GM19324 (cell line): Measurements from ENCODE around the gene ABCA10.
"Not testable (repeated sequence)": the region's sequence is repeated elsewhere in the genome, so short reads cannot be mapped to it uniquely, and the experiment has no call there.

ENCODE experiments used
- ATAC-seq: cut with Tn5 transposase; IDR thresholded peaks from one replicate; pipeline ENCODE4 v1.9.1; 2021; ENCODE audit warnings: mild to moderate bottlenecking, moderate library complexity; ENCODE audit not compliant: unreplicated experiment, low FRiP score

The ABCA10 gene, protein sequence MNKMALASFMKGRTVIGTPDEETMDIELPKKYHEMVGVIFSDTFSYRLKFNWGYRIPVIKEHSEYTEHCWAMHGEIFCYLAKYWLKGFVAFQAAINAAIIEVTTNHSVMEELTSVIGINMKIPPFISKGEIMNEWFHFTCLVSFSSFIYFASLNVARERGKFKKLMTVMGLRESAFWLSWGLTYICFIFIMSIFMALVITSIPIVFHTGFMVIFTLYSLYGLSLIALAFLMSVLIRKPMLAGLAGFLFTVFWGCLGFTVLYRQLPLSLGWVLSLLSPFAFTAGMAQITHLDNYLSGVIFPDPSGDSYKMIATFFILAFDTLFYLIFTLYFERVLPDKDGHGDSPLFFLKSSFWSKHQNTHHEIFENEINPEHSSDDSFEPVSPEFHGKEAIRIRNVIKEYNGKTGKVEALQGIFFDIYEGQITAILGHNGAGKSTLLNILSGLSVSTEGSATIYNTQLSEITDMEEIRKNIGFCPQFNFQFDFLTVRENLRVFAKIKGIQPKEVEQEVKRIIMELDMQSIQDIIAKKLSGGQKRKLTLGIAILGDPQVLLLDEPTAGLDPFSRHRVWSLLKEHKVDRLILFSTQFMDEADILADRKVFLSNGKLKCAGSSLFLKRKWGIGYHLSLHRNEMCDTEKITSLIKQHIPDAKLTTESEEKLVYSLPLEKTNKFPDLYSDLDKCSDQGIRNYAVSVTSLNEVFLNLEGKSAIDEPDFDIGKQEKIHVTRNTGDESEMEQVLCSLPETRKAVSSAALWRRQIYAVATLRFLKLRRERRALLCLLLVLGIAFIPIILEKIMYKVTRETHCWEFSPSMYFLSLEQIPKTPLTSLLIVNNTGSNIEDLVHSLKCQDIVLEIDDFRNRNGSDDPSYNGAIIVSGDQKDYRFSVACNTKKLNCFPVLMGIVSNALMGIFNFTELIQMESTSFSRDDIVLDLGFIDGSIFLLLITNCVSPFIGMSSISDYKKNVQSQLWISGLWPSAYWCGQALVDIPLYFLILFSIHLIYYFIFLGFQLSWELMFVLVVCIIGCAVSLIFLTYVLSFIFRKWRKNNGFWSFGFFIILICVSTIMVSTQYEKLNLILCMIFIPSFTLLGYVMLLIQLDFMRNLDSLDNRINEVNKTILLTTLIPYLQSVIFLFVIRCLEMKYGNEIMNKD (N-terminal part only)

DNA sequence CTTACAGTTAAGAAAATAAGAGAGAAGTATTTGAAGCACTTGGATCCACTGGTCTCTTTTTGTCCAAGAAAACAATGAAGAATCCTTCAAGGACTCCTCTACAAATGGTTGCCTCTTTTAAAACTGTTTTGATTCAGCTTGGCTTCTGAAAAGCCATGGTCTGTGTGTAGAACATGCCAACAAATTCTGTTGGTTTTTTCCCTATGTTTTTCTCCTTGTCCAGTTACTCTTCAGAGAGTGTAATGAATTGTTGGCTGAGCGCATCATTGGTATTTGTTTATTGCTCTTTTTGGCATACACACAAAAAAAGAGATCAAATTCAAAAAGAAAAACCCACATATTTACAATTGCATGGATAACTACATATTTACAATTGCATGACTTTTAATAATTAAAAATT lies at the start of gene ABCA10:
Gene ABCA10 (minus strand): TSS at position 249 of the 400 bp plus-strand sequence. CDS start 3,466 bp downstream, outside the sequence.
- ATAC-seq, result no peak

DNA sequence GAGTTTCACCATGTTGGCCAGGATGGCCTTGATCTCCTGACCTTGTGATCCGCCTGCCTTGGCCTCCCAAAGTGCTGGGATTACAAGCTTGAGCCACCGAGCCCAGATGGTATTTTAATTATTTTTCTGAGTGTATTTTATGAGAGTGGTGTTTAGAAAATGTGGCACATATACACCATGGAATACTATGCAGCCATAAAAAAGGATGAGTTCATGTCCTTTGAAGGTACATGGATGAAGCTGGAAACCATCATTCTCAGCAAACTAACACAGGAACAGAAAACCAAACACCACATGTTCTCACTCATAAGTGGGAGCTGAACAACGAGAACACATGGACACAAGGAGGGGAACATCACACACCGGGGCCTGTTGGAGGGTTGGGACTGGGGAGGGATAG lies 47.7 kb upstream of the ABCA10 start:
- not testable (repeated sequence) for ATAC-seq

DNA sequence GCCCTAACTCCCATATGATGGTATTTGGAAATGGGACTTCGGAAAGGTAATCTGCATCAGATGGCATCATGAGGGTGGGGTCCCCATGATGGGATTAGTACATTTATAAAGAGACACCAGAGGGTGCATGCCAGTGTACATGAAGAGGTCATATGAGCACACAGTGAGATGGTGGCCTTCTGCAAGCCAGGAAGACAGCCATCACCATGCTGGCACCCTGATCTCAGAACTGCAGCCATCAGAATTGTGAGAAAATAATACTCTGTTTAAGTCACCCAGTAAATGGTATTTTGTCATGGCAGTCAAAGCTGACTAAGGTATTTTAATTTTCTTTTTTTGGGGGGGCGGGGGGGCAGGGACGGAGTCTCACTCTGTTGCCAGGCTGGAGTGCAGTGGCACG lies 47.1 kb upstream of the ABCA10 start:
- no peak for ATAC-seq

DNA sequence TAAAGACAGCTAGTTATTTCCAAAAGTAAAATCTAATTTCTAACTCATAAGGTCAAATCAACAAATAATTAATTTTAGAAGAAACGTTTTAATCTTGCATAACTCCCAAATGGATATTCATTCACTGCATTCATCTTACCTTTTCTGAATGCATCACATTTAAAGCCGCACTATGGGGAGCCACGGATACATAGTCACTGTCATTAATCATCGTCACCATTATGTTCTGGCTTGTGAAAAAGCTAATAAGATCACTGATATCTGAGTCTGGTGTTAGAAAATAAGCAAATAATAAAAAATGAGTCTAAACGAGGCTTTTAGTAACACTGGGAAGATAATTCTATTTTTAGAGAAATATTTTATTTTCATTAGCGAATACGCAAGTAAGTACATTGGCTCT lies 42.4 kb upstream of the ABCA10 start:
- ATAC-seq, result no peak

DNA sequence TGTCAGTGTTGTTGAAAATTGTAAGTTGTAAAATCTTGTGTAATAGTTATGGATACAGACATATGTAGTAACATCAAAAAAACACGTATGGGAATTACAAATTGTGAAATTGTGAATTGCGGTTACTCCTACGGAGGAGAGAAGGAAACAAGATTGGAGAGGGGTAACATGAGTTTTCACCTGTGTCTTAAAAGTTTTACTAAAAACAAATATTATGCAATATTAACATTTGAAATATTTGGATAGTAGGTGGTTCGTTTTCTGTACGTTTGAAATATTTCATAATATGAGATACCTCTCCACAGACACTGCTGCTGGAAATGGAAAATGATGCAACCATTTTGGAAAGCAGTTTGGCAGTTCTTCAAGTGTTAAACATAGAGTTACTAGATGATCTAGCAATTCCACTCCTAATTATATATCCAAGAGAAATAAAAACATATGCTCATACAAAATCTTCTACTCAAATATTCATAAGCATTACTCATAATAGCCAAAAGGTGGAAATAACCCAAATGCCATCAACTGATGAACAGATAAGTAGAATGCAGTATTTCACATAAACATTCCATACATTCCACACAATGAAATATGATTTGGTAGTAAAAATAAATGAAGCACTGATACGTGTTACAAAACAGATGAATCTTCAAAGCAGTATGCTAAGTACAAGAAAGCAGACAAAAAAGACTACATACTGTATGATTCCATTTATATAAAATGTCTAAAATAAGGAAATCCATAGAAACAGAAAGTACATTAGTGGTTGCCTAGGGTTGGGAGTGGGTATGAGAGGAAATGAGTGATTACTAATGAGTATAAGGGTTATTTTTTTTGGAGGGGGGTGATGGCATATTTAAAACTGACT lies 40.7 kb upstream of the ABCA10 start:
- ATAC-seq, result no peak

DNA sequence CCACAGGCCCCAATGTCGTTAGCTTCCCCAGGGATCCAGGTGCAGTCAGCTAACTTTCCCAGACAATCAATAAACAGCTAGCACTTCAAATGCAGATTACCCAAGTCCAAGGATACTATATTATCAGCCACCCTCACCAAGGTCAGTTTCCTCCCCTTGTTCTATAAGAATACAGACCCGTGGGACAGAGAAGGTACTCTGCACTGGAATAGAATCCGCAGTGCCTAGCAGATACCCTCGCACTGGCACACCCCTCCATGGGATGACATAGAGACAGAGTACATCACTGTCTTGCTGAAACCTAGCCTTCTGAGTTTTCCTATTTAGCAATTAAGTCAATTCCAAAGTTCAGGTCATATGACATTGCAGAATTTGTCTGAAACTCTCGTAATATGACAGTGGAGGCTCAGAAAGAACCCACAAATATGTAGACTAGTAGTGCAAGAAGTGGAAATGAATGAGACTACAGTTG lies 40.0 kb upstream of the ABCA10 start:
- no peak for ATAC-seq

DNA sequence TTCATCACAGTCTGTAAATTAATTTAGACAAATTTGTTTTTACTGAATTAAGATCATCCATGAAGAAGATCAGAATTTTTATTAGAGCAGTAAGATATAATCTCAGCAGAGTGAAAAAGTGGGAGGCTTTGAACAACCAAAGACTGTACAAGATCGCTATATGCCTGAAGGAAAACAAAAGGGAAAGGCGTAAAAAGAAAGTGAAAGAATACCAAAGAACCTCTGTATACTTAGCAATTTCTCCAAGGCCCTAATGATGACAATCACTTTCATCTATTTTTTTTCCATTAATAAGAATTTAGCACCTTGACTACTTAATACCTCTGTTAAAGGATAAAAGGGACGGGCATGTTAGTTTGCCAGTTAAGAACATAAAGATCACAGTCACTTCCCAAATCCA lies 38.6 kb upstream of the ABCA10 start:
- ATAC-seq, result no peak

DNA sequence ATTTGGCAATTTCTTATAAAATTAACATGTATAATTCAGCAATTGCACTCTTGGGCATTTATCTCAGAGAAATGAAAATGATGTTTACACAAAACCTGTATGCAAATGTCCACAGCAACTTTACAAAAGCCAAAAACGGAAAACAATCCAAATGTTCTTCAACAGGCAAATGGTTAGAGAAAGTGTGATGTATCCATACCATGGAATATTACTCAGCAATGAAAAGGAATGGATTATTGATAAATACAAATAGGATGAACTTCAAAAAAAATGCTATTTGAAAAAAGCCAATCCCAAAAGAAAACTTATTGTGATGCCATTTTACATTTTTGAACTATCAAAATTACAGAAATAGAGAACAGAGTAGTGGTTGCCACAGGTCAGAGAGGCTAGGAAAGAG lies 37.2 kb upstream of the ABCA10 start:
- no peak for ATAC-seq

DNA sequence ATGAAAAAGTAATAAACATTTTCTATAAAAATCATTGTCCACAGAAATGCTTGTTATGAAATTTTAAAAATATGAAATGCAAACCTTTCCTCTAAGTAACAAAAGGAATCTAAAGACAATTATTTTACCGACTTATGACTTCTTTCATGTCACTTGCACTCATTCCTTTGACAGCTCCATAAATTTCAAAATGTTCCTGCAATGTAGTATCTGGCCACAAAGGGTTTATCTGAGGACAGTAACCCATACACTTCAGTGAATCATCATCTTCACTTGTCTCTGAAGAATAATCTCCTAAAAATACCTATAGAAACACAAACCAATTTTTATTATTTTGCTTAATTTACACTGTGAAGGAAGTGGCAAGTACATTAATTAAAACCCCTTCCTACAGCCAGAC lies 25.6 kb upstream of the ABCA10 start:
- ATAC-seq, result no peak

DNA sequence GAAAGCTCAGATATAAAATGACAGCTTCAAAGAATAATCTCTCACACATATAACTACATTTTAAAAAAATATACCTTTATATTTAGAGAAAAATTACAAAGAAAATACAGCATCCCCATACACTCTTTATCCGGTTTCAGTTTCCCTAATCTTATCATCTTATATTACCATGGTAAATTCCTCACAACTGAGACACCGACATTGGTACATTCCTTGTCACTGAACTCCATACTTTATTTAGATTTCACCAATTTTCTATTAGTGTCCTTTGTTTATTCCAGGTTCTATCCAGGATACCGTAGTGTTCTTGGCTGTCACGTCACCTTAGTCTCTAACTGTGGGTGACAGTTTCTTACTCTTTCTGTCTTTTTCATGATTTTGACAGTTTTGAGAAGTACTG lies 22.0 kb upstream of the ABCA10 start:
- no peak for ATAC-seq

DNA sequence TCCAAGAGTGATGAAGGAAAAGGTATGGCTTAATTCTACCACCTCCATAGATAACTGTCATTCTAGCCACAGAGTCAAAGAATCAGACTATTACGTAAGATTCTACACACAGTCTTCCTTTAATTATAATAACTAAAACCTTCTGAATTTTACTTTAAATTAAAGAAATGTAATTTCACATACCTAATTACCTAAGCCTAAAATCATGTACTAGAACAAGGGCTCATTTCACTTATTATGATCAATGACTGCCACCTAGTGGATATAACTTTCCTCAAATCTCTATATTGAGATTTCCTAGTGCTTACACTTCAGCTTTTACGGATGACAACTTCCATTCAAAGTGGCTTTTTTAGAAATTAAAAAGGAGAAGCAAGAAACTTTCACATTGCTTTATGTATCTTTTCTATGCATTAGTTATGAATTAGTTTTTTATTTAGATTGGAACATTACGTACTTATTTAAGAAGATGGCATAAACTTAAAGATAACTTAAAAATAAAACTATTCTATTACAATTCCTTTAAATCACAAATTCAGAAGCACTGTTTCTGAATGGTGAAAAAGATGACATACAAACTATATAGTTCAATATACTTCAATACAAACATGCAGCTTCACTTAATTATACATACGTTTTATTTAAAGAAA lies 18.2 kb upstream of the ABCA10 start:
- ATAC-seq, result no peak

DNA sequence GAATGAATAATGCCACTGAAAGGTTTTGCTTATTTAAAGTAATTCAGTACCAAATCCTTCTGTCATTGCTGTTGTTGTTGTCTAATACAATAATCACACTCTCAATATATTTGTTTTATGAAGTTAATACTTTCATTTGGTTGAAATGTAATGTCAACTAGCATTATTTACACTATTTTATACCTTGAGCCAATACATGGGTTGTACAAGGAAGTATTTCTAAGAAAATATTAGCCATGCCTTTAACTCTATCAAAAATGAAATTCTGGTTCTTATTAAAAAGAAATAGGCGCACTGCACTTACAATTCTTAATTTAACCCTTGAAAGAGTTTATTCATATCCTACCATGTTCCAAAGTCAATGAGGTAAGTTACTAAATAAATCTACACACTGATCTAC lies 17.6 kb upstream of the ABCA10 start:
- no peak for ATAC-seq

DNA sequence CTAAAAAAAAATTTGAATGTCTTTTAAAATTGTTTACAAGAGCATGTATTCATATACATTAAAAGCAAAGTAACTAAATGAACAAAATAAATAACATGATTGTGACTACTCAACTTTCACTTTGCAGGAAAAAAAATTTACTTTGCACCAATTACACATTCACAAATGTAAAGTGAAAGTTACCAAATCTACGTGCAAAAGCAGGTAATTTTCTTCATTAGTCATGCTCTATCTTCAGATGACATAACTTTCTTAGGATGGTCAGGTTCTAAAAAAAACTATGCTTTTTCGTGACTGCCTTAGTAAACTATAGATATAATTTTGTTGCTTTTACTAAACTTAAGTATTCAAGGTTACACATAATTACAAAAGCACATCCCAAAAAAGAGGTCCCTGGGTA lies 17.0 kb upstream of the ABCA10 start:
- ATAC-seq, result no peak

DNA sequence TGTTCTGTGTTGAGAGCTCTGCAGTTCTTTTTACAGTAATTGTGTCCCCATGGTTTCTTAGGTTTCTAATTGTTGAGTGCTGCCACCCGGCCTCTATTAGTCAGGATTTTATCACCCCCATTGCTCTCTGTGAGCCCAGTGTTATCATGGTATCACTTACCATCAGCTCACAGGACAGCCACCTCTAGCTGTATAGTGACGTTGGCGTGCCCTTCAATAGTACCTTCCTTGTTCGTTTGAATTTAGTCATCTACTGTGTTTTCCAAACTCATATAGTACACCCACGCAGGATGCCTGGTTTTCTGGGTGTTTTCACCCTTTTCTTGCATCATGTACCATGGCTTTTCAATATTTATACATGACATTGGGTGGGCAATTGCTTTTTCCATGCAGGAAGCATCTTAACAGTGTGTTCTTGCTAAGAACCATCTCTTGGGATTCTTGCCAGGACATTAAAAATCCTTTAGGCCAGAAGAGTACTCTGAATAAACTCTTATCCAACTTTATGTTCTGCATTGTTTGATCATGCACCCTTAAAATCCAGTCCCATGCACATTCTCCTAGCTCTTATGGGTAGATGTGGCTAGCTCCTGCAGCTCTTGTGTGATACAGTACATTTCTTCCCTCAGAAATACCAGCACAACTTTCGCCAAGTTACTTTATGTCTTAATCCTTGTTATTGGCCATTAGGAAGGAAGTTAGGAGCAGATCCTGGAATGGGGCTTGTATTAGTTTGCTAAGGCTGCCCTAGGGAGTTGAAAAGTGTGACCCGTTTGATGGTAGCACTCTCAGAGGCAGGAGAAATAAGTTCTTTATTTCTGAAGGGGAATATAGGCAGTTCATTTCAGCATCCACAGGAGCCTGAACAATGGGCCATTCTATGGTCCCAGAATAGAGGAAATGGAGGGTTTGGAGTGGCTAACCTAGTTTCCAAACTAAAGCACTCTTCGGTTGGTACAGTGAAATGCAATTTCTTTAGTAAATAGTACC lies 11.3 kb upstream of the ABCA10 start:
- no peak for ATAC-seq

DNA sequence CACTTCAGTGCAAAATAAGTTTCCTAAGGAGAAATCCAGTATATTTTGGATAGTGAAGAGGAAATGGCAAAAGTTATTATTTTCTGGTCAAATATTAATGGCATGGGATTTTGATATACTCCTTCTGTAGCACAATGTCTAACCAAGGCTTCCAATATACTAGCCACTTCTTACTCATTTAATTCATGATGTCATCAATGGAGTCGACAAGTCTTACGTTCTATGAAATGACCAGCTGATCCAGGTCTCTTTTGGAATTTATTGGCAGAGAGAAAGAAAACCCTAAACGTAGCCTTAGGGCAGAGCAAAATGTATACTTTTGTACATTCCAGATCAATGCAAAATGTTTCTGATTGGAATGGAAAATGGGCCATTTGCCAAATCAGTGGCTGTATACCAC lies 8.3 kb upstream of the ABCA10 start:
- ATAC-seq, result no peak

DNA sequence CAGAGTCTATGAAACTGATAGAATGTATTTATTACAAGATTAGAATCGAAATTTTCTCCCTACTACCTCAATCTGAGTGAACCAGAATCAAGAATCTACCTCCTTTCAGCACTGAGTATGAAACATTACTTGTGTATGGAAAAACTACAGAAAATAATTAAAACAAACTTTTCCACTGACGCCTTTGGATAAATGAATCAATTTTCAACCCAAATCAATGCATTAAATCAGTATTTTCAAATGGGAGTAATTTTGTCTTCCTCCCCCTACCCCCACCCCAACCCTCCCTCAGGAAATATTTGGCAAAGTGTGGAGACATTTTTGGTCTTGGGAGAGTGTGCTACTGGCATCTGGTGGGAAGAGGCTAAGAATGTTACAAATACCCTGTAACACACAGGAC lies 7.8 kb upstream of the ABCA10 start:
- no peak for ATAC-seq

DNA sequence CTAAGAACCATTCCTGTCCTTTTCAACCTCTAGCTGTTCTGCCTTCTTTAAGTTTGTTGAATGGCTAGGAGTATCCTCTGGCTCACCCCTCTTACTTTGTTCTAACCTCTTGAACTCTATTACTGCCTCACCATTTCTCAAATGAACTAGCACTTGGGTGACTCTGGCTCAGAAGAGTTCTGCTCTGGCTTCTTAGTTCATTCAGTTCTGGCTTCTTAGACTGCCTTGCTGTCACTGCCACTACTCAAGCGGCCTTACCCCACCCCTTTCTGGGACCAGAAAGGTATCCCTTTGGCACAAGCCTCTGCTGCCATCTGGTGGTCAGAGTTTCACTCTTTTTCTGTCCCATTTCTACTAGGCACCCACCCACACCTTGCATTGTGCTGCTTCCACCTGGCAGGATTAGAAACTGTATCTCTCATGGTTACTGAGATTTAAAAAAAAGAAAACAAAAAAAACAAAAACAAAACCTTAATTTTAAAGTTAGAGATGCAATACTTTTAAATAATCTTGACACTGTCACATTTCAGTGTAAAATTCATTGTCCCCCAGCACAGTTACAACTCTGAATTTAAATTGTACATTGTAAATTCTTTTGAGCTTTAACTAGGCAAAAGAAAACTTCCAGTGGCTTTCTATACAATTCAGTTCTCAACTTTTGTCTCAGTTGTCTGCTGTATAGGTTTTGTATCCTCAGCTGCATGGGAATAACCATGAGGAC lies 6.9 kb upstream of the ABCA10 start:
- ATAC-seq, result peak; percentile 86

DNA sequence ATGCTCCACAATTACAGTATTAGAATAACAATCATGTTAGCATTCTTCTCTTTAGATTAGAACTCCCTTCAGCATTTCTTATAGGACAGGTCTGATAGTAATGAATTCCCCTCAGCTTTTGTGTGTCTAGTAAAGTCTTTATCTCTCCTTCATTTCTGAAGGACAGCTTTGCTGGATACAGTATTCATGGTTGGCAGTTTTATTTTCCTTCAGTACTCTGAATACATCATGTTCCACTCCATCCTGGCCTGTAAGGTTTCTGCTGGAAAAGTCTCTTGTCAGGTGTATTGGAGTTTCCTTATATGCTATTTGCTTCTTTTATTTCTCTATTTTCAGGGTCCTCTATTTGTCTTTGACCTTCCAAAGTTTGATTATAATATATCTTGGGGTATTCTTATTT lies 4.0 kb upstream of the ABCA10 start:
- ATAC-seq, result no peak
